ENCODE results near the gene GLI3.

- no peak for TF ChIP-seq CTCF (conservative IDR thresholded peaks at IDR 0.05 in 1 of 2, IDR thresholded peaks at IDR 0.05 in 1 of 2; ENCODE audit: low read depth in 1 of 2, low read length in 2 of 2)
- TF ChIP-seq EZH2 (IDR thresholded peaks at IDR 0.05; ENCODE audit: low read length, missing control alignments): no peak
These were observed 92.4 kb downstream of the GLI3 start for GRCh38 chr7:42144604-42145003.

Data from fibroblast of lung (primary cell).